Posterior vena cava (tissue), 2 donors: ENCODE measurements around the gene VEPH1. TPM values are rescaled to one million over a fixed set of nuclear protein-coding genes. Genes with fewer than 3 reads are reported as not detected.

ENCODE experiments used
- DNase-seq: peaks from one replicate; pipeline ENCODE4 v3.0.0-alpha.2; 2020; ENCODE audit warnings: low spot score
- intact Hi-C, 2 donors: fragments of 100-400 bp; cut with DNase I; formaldehyde crosslinking; loops; one replicate each; pipeline versions ENCODE4 v1.14.1 to v1.14.2; 2022 to 2023
- long read RNA-seq, 2 donors: library from polyadenylated mRNA; unstranded; transcript quantifications; one replicate each; pipeline ENCODE4 v2.0.0, GENCODE V29; 2020 to 2021
- total RNA-seq, 2 donors: library from RNA; stranded (reverse); fragmentation: NEBNext Ultra II Directional; extraction: Animal tissue kit (Norgen Biotek cat#: 25700); gene quantifications; one replicate each; pipeline ENCODE4 v1.2.1, GENCODE V29; 2021
- donor health status: DM: yes; HTN: yes; CAD: no.
- donor health status: DM: yes; HTN: yes; CAD: no.

The VEPH1 gene
- total RNA-seq, result 1 to 10 TPM in 1 of 2 donors, under 1 TPM in 1; 0.24 to 1.7 TPM
- long read RNA-seq, donor 1, partial matches to known transcripts, result 0 of 2 reads
- long read RNA-seq, donor 1, other reads (novel, unspliced or antisense), result 2 of 2 reads
- long read RNA-seq, donor 2, result 0 reads

DNA sequence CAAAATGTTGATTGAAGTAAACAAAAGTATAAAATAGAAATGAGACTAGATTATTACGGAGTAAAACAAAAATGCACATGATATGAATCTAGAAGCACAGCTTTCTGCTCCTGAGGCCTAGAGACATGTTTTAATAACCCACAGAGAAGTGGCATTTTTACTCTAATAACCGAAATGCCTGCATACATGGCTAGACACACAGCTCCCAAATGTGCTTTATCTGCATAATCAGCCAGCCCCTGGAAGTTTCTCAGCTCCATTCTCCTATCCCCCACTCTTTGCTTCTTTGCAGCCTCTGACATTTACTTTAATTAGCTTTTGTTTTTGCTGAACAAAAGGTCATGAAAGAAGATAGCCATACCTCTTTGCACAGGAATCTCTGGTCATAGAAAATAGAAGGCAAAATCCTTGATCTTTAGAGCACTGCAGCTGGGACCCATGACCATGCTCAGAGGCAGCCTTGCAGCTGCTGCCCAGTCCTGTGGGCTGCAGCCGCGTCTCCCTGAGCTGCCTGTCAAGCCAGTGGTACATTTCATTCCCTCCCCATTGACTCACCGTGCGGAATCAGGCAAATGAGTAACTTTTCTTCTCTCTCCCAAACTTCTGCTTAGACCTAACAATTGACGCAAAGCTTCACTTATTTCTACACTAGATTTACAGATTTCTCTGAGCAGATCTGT lies at the start of gene VEPH1:
Gene VEPH1 (minus strand): TSS at position 501 of the 680 bp plus-strand sequence. CDS start 8,067 bp downstream, outside the sequence.
- DNase-seq, result no peak
- intact Hi-C loops, result no loop called here

DNA sequence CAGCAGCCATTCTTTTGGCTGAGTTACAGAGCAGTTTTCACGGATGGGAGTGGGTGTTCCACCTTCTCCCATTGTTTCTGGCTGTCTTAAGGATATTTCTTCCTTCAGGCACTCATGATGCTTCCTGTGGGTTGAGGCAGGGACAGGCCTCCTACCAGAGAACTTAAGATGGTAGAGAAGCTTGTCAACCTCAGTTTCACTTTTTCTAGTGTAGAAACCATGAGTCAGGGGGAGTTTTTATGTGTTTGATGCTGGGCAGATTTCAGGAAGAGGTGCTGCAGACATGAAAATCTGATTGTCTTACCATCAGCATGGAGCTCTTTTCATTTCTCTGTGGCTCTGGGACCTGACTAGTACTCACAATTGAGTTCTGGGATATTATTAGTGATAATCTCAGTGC lies 48.7 kb upstream of the VEPH1 start:
- intact Hi-C loops, result no loop called here
- DNase-seq, result no peak

- intact Hi-C loops, result no loop called here
- DNase-seq, result no peak
Observed at GRCh38 chr3:157549498-157549897, 46.3 kb upstream of the VEPH1 start.

DNA sequence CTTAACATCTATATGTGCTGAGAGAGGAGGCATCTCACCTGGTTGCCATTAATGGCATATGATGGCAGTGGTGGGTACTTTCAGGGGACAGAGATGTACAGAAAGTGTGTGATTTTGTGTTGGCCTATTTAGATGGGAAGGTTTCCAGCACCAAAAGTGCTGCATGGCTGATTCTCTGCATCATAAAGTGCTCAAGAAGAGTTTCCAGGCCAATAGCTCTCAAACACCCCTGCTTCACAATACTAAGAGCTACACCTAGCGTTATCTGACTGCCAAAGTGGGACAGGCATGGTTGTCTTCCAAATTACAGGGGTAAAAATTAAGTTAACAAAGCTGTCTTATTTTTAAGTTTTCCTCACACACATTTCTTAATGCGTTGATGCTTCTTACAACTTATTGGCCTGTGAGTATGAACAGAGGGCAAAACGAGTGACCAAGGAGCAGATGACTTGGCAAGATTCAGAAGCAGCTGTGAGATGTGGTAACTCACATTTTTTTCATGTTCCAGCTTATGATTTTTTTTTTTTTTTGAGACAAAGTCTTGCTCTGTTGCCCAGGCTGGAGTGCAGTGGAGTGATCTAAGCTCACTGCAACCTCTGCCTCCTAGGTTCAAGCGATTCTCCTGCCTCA lies 41.4 kb upstream of the VEPH1 start:
- no peak for DNase-seq
- intact Hi-C loops, result no loop called here

DNA sequence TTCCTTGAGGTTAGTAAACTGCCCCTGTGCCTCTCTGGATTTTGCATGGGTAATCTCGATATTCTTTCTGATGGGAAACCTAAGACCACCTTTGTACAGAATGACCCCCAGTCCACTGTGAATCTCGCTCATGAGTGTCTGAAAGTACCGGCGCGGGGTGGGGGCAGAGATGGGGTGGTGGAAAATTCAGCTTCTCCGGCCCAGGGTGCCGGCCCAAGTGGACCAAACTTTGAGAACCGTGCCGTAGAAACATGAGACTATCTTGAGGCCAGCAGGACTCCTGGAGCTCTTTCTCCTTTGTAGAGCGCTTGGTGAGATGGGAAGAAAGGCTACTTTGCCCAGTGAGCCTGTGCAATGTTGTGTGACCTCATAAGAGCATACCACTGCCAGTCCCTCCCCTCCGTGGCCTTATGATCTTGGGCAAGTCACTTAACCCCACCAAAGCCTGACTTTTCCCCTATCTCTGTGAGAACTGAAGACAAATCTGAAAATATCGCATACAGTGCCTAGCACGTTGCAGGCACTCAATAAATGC lies 40.4 kb upstream of the VEPH1 start:
- intact Hi-C loops, result no loop called here

DNA sequence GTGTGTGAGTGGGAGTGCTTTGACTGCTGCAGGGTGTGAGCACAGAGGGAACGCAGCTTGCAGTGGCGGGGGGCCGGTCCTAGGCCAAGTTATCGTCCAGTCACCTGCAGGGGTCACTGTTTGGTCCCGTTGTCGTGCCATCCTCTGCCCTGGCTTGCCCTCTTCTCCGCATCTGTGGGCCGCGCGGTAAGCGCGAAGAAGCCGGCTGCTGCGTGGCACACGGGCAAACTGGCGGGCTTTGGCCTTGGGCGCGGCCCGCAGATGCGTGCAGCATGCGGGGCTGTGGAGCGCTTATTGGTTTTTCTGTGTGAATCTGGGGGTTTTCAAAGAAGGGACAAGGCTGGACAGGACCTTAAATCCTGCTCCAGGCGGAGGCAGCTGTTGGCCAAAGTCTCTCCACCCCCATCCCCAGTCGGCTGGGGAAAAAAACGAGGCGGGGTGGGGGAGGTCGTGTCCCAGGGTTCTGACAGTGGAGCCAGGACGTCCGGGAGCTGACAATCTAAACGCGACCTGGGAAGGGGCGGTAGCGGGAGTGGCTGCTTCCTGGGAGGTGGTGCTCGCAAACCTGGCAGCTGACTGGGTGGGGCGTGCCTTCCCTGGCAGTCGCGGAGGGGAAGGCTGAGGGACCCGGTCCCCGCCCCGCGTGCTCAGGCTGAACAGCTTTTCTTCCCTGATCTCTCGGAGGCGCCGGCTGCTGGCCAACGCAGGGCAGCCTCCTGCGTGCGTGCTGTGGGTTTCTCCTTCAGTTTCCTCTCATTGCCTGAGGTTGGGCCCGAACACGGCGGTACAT lies 39.7 kb upstream of the VEPH1 start:
- peak; percentile 83 for DNase-seq
- intact Hi-C loops, result no loop called here

More for the DNA sequence above, 40.4 kb upstream of the VEPH1 start:
- no peak for DNase-seq

DNA sequence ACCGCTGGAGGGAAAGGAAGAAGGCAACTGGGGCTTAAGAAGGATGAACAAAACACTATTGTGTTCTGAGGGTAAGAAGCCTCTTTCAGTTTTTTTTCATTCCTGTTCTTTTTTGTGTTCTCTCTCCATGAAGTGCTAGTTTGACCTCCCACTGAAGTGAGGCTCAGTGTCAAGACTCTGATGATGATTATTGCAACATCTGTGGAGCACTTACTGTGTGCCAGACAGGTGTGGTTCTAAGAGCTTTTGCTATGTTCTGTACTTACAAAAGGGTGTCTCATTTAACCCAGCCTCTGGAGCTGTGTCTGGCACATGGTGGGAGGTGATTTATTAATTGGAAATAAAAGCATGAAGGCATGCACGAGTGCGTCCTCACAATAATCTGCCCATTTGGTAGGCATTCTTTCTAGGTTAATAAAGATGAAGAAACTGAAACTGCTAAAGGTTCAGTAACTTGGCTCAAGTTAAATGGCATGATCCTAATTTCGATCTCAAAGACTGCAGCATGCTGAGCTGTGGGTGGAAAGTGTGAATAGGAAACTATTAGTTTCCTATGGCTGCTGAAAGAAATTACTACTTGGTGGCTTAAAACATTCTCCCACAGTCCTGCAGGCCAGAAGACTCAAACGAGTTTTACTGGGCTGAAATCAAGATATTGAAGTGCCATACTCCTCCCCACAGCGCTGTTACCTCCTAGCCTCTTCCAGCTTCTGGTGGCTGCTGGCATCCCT lies 38.5 kb upstream of the VEPH1 start:
- no peak for DNase-seq
- intact Hi-C loops, result no loop called here

DNA sequence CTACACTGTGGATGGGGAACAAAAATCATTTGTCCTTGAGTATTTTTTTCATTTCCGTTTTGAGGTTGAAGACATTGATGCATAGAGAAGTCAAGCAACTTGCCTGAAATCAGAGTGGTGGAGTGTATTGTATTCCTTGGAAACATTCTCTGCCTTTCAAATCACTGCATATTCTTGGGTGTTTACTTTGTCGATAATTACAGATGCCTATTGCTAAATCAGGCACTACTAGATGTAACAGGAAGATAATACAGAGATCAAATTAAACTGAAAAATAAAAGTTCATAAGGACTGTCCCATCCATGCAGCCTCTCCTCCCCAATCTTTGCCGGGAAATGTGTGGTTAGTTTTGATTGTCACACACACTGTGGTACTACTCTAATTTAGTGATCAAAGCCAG lies 37.4 kb upstream of the VEPH1 start:
- intact Hi-C loops, result no loop called here
- no peak for DNase-seq

DNA sequence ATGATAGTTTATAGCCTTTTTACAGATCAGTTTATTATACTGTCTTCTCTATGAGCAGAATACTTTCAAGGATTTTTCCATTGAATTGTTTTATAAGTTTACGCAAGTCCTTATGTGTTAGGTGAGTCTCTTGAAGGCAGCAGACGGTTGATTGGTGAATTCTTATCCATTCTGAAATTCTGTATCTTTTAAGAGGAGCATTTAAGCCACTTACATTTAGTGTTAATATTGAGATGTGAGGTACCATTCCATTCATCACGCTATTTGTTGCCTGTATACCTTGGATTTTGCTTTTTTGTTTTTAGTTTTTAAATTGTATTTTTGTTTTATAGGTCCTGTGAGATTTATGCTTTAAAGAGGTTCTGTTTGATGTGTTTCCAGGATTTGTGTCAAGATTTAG lies 32.5 kb upstream of the VEPH1 start:
- no peak for DNase-seq
- intact Hi-C loops, result no loop called here

GRCh38 chr3:157534725-157535161 lies 31.5 kb upstream of the VEPH1 start:
- no peak for DNase-seq
- intact Hi-C loops, result no loop called here

DNA sequence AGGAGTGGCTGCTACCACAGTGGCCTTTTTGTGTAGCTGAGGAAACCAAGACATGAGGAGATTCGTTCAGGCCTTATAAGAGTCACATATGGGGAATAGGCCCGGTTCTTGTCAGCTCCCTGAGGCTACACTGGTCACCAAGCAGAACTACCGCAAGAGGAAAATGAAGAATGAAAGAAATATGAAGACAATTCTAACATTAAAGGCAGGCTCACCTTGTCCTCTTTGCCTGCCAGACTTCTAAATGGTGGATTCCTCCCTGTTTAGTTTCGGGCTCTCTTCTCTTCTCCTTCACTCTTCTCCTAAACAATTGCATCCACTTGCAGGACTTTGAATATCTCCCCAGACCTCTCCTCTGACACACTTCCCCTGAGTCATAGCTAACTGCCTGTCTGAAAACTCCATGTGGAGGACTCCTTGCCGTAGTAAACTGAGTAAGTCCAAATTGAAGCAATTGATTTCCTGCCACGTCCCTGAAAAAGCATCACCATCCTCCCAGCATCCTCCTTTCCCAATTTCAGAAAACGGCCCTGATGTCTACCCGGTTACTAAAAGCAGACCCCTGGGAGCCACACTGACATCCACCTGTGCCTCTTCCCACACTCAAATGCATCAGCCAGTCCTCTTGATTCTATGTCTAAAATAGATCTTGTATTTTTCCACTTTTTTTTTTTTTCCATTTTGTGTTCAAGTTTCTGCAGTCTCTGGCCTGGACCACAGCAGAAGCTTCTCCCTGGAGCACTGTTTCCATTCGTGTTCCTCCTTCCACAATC lies 30.3 kb upstream of the VEPH1 start:
- intact Hi-C loops, result no loop called here
- DNase-seq, result no peak

- no peak for DNase-seq
- intact Hi-C loops, result no loop called here
Observed at GRCh38 chr3:157532529-157533297, 29.5 kb upstream of the VEPH1 start.

- no peak for DNase-seq
- intact Hi-C loops, result no loop called here
Observed at GRCh38 chr3:157531771-157532170, 28.6 kb upstream of the VEPH1 start.

- intact Hi-C loops, result no loop called here
Observed at GRCh38 chr3:157531301-157531660, 28.1 kb upstream of the VEPH1 start.

GRCh38 chr3:157530637-157531300 lies 27.6 kb upstream of the VEPH1 start:
- DNase-seq, result no peak
- intact Hi-C loops, result no loop called here

More at GRCh38 chr3:157531301-157531660, 28.1 kb upstream of the VEPH1 start:
- no peak for DNase-seq

DNA sequence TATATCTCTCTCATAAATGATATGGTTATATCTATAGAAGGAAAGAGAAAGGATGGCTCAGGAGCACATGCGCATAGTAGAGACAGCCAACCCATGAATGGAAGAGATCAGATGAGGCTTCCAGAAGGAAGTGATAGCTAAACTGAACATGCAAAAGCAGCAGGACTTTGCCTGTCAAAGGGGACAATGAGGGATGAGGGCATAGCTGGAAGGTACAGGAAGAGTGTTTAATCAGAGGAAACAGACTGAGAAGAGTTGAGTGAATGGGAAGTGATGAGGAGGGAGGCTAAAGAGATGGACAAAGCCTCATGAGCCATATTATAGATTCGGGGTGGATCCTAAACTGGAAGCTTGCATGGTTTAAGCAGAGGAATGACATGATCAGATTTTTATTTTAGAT lies 26.5 kb upstream of the VEPH1 start:
- no peak for DNase-seq
- intact Hi-C loops, result no loop called here

DNA sequence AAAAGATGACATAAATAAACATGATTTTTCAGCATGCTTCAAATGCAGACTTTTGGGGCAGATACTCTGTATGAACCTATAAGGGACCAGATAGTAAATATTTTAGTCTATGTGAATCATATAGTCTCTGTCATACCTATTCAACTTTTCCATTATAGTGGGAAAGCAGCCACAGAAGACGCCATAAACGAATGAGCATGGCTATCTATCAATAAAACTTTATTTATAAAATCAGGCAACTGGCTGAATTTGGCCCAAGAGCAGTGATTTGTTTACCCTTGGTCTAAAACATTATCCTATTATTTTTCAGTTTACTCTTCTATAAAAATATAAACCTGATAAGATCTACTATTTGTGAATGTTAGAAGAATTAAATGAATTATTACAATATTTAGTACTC lies 25.9 kb upstream of the VEPH1 start:
- intact Hi-C loops, result no loop called here
- DNase-seq, result no peak
